ENCODE results near the gene OR4D10. TPM values are rescaled to one million over a fixed set of nuclear protein-coding genes. Genes with fewer than 3 reads are reported as not detected.
"Not testable (repeated sequence)": the region's sequence is repeated elsewhere in the genome, so short reads cannot be mapped to it uniquely, and the experiment has no call there.

The OR4D10 gene
- total RNA-seq, 4 donors from 2014 or later: not detected

- intact Hi-C loops (cut with DNase I): no loop called here
Measured at GRCh38 chr11:59480359-59480758, 7.2 kb downstream of the OR4D10 start.

GRCh38 chr11:59501931-59502330, 28.8 kb downstream of the OR4D10 start:
- no peak overlapping the region for H3K27ac ChIP-seq (replicated peaks in 1 of 4)
- no peaks in the 10 kb centered on the region for H3K36me3 ChIP-seq
- no peak for DNase-seq (ENCODE audit: extremely low spot score)
- 33% methylated on average over 1 of the region's 1 CpG for WGBS
- H3K4me3 ChIP-seq: no peak overlapping the region
- TF ChIP-seq CTCF (IDR thresholded peaks at IDR 0.05): no peak
- no peak for TF ChIP-seq POLR2A (IDR thresholded peaks at IDR 0.05; ENCODE audit: low read depth)
- TF ChIP-seq EP300 (IDR thresholded peaks at IDR 0.05): no peak
- TF ChIP-seq POLR2AphosphoS5 (IDR thresholded peaks at IDR 0.05): no peak
- H3K9me3 ChIP-seq: no peaks in the 10 kb centered on the region
- no peaks in the 10 kb centered on the region for H3K27me3 ChIP-seq
- no peaks in the 10 kb centered on the region for H3K4me1 ChIP-seq
- intact Hi-C loops (cut with DNase I): no loop called here

More at GRCh38 chr11:59480359-59480758, 7.2 kb downstream of the OR4D10 start:
- DNase-seq (ENCODE audit: extremely low spot score): no peak
- Histone ChIP-seq H3K4me3 (no peak overlapping the region), H3K27me3 (no peaks in the 10 kb centered on the region), H3K4me1 (no peaks in the 10 kb centered on the region), H3K9me3 (no peaks in the 10 kb centered on the region), H3K27ac (replicated peaks in 1 of 4) (no peak overlapping the region), H3K36me3 (no peaks in the 10 kb centered on the region)
- TF ChIP-seq POLR2AphosphoS5 (IDR thresholded peaks at IDR 0.05): no peak
- no peak for TF ChIP-seq POLR2A (IDR thresholded peaks at IDR 0.05; ENCODE audit: low read depth)
- no peak for TF ChIP-seq EP300 (IDR thresholded peaks at IDR 0.05)
- no peak for TF ChIP-seq CTCF (IDR thresholded peaks at IDR 0.05)
- WGBS: 76% methylated on average over 3 of the region's 3 CpGs

GRCh38 chr11:59503276-59503675, 30.2 kb downstream of the OR4D10 start, which contains the start of gene OR4D11:
Gene OR4D11, plus strand, starts transcription at chr11:59503576. Its CDS starts 0 bp downstream, at chr11:59503576.
- DNase-seq (ENCODE audit: extremely low spot score): no peak
- Histone ChIP-seq H3K4me1 (no peaks in the 10 kb centered on the region), H3K4me3 (no peak within 1 kb of the TSS), H3K27me3 (no peaks in the 10 kb centered on the region), H3K27ac (replicated peaks in 1 of 4) (no peak within 1 kb of the TSS), H3K9me3 (no peaks in the 10 kb centered on the region), H3K36me3 (no peaks in the 10 kb centered on the region)
- intact Hi-C loops (cut with DNase I): no loop called here
- no peak for TF ChIP-seq POLR2A (IDR thresholded peaks at IDR 0.05; ENCODE audit: low read depth)
- TF ChIP-seq CTCF (IDR thresholded peaks at IDR 0.05): no peak
- no peak for TF ChIP-seq EP300 (IDR thresholded peaks at IDR 0.05)
- TF ChIP-seq POLR2AphosphoS5 (IDR thresholded peaks at IDR 0.05): no peak

GRCh38 chr11:59510941-59511589, 38.0 kb downstream of the OR4D10 start, which contains the start of gene OR4D9:
Gene OR4D9, plus strand, starts transcription at chr11:59511539. Its CDS starts 3,374 bp downstream, at chr11:59514913.
- H3K27ac ChIP-seq (replicated peaks in 1 of 4): no peak within 1 kb of the TSS
- H3K4me1 ChIP-seq: no peaks in the 10 kb centered on the region
- TF ChIP-seq POLR2A (IDR thresholded peaks at IDR 0.05; ENCODE audit: low read depth): no peak
- no peak for TF ChIP-seq EP300 (IDR thresholded peaks at IDR 0.05)
- TF ChIP-seq CTCF (IDR thresholded peaks at IDR 0.05): no peak
- H3K9me3 ChIP-seq: no peaks in the 10 kb centered on the region
- 45% methylated on average over 2 of the region's 2 CpGs for WGBS
- no peak for DNase-seq (ENCODE audit: extremely low spot score)
- no peak within 1 kb of the TSS for H3K4me3 ChIP-seq
- intact Hi-C loops (cut with DNase I): no loop called here
- peaks cover 0 to 8% (median 0%) of the 10 kb centered on the region in 4 donors for H3K27me3 ChIP-seq
- H3K36me3 ChIP-seq: no peaks in the 10 kb centered on the region

GRCh38 chr11:59511675-59512074, 38.6 kb downstream of the OR4D10 start:
- no peaks in the 10 kb centered on the region for H3K9me3 ChIP-seq
- no peak for TF ChIP-seq CTCF (IDR thresholded peaks at IDR 0.05)
- no peak for TF ChIP-seq POLR2A (IDR thresholded peaks at IDR 0.05; ENCODE audit: low read depth)
- TF ChIP-seq EP300 (IDR thresholded peaks at IDR 0.05): no peak
- no peak for TF ChIP-seq POLR2AphosphoS5 (IDR thresholded peaks at IDR 0.05)
- 55% methylated on average over 1 of the region's 1 CpG for WGBS
- H3K4me1 ChIP-seq: no peaks in the 10 kb centered on the region
- no peak overlapping the region for H3K4me3 ChIP-seq
- no peak for DNase-seq (ENCODE audit: extremely low spot score)
- H3K27ac ChIP-seq (replicated peaks in 1 of 4): no peak overlapping the region
- intact Hi-C loops (cut with DNase I): no loop called here
- no peaks in the 10 kb centered on the region for H3K36me3 ChIP-seq
- H3K27me3 ChIP-seq: peaks cover 0 to 8% (median 0%) of the 10 kb centered on the region in 4 donors

GRCh38 chr11:59520139-59520538, 47.0 kb downstream of the OR4D10 start:
- H3K9me3 ChIP-seq; DNase-seq (ENCODE audit: extremely low spot score); H3K36me3 ChIP-seq; intact Hi-C loops (cut with DNase I); H3K27me3 ChIP-seq; H3K4me3 ChIP-seq; H3K4me1 ChIP-seq; H3K27ac ChIP-seq (replicated peaks in 1 of 4): not testable (repeated sequence)
- WGBS: 74% methylated on average over 2 of the region's 2 CpGs

Measured in esophagus muscularis mucosa (tissue), 4 donors.